ENCODE measurements around the gene SRSF10.

Gene SRSF10

DNA sequence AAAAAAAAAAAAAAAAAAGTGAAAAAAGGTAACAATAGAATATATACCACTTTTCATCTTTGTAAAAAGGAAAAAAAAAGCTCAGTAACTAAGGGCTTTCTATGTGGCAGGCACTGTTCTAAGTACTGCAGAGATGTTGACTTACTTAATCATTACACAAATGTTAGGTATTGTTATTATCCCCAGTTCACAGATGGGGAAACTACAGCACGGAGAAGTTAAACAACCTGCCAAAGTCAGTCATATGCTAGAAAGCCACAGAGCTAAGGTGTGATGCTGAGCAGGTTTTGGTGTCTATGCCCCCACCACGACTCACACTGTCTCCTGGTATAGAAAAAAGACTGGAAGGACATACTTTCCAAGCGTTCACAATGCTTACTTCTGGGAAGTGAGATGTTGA lies 27.1 kb downstream of the SRSF10 start:
- no peak for DNase-seq (ENCODE audit: low read depth in 1 of 2, low spot score in 1 of 2)
- Histone ChIP-seq H3K27ac (replicated peaks) (no peak overlapping the region), H3K27me3 (ENCODE audit: insufficient read depth, poor library complexity, severe bottlenecking) (no peaks in the 10 kb centered on the region), H3K4me3 (replicated peaks; ENCODE audit: insufficient read depth, low read length) (no peak overlapping the region)
- TF ChIP-seq SPI1 (IDR thresholded peaks at IDR 0.05; ENCODE audit: borderline replicate concordance, low read depth) (no peak), POLR2AphosphoS5 (IDR thresholded peaks at IDR 0.05; ENCODE audit: low read depth) (no peak), GABPA (IDR thresholded peaks at IDR 0.05; ENCODE audit: low read depth) (no peak)
- TF ChIP-seq, protein P1, sequence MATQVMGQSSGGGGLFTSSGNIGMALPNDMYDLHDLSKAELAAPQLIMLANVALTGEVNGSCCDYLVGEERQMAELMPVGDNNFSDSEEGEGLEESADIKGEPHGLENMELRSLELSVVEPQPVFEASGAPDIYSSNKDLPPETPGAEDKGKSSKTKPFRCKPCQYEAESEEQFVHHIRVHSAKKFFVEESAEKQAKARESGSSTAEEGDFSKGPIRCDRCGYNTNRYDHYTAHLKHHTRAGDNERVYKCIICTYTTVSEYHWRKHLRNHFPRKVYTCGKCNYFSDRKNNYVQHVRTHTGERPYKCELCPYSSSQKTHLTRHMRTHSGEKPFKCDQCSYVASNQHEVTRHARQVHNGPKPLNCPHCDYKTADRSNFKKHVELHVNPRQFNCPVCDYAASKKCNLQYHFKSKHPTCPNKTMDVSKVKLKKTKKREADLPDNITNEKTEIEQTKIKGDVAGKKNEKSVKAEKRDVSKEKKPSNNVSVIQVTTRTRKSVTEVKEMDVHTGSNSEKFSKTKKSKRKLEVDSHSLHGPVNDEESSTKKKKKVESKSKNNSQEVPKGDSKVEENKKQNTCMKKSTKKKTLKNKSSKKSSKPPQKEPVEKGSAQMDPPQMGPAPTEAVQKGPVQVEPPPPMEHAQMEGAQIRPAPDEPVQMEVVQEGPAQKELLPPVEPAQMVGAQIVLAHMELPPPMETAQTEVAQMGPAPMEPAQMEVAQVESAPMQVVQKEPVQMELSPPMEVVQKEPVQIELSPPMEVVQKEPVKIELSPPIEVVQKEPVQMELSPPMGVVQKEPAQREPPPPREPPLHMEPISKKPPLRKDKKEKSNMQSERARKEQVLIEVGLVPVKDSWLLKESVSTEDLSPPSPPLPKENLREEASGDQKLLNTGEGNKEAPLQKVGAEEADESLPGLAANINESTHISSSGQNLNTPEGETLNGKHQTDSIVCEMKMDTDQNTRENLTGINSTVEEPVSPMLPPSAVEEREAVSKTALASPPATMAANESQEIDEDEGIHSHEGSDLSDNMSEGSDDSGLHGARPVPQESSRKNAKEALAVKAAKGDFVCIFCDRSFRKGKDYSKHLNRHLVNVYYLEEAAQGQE (IDR thresholded peaks at IDR 0.05; ENCODE audit: insufficient replicate concordance, low read depth), result no peak
- TF ChIP-seq, protein P2, sequence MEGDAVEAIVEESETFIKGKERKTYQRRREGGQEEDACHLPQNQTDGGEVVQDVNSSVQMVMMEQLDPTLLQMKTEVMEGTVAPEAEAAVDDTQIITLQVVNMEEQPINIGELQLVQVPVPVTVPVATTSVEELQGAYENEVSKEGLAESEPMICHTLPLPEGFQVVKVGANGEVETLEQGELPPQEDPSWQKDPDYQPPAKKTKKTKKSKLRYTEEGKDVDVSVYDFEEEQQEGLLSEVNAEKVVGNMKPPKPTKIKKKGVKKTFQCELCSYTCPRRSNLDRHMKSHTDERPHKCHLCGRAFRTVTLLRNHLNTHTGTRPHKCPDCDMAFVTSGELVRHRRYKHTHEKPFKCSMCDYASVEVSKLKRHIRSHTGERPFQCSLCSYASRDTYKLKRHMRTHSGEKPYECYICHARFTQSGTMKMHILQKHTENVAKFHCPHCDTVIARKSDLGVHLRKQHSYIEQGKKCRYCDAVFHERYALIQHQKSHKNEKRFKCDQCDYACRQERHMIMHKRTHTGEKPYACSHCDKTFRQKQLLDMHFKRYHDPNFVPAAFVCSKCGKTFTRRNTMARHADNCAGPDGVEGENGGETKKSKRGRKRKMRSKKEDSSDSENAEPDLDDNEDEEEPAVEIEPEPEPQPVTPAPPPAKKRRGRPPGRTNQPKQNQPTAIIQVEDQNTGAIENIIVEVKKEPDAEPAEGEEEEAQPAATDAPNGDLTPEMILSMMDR (IDR thresholded peaks at IDR 0.05; ENCODE audit: insufficient read depth, low read length), result no peak

- Histone ChIP-seq H3K27ac (replicated peaks) (no peak overlapping the region), H3K4me3 (replicated peaks; ENCODE audit: insufficient read depth, low read length) (no peak overlapping the region), H3K27me3 (ENCODE audit: insufficient read depth, poor library complexity, severe bottlenecking) (no peaks in the 10 kb centered on the region)
- no peak for DNase-seq (ENCODE audit: low read depth in 1 of 2, low spot score in 1 of 2)
- no peak for TF ChIP-seq POLR2AphosphoS5 (IDR thresholded peaks at IDR 0.05; ENCODE audit: low read depth)
These were observed 32.8 kb downstream of the SRSF10 start for GRCh38 chr1:23947366-23947765.

GRCh38 chr1:23936481-23937176 lies 43.5 kb downstream of the SRSF10 start:
- Histone ChIP-seq H3K4me3 (replicated peaks; ENCODE audit: insufficient read depth, low read length) (no peak overlapping the region), H3K27ac (replicated peaks) (no peak overlapping the region), H3K27me3 (ENCODE audit: insufficient read depth, poor library complexity, severe bottlenecking) (no peaks in the 10 kb centered on the region)
- no peak for DNase-seq (ENCODE audit: low read depth in 1 of 2, low spot score in 1 of 2)
- TF ChIP-seq, protein P1 (IDR thresholded peaks at IDR 0.05; ENCODE audit: insufficient replicate concordance, low read depth), result peak; percentile 84
- TF ChIP-seq SPI1 (IDR thresholded peaks at IDR 0.05; ENCODE audit: borderline replicate concordance, low read depth), result no peak

DNA sequence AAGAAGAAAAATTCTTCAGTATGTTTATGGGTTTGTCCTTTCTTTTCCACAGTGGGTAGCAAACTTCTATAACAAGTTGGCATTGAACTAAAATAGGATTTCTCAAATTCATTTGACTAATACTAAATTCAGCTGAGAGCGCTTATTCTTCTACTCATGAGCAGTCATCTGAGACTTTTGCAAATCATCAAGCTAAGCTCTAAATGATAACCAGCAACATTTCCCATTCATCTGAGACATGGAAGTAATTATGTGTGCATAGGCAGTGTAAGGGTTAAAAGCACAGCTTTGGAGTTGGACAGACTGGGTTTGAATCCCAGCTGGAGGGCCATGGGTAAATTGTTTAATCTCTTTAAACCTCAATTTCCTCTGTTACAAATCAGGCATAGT lies 48.6 kb downstream of the SRSF10 start:
- peak overlapping the region; percentile 44; the same call in 1 of the 2 replicates for H3K27ac ChIP-seq (replicated peaks)
- H3K4me3 ChIP-seq (replicated peaks; ENCODE audit: insufficient read depth, low read length), result no peak overlapping the region

More for the DNA sequence above, 48.6 kb downstream of the SRSF10 start:
- H3K27me3 ChIP-seq (ENCODE audit: insufficient read depth, poor library complexity, severe bottlenecking), result no peaks in the 10 kb centered on the region
- no peak for DNase-seq (ENCODE audit: low read depth in 1 of 2, low spot score in 1 of 2)
- TF ChIP-seq POLR2AphosphoS5 (IDR thresholded peaks at IDR 0.05; ENCODE audit: low read depth), result no peak
- TF ChIP-seq, protein P2 (IDR thresholded peaks at IDR 0.05; ENCODE audit: insufficient read depth, low read length), result no peak
- TF ChIP-seq SPI1 (IDR thresholded peaks at IDR 0.05; ENCODE audit: borderline replicate concordance, low read depth), result no peak
- TF ChIP-seq, protein P1 (IDR thresholded peaks at IDR 0.05; ENCODE audit: insufficient replicate concordance, low read depth), result no peak
- no peak for TF ChIP-seq GABPA (IDR thresholded peaks at IDR 0.05; ENCODE audit: low read depth)
